ENCODE results near the gene YOD1. TPM values are rescaled to one million over a fixed set of nuclear protein-coding genes. Genes with fewer than 3 reads are reported as not detected.
A peak's percentile ranks its signal among the peaks of the same experiment; 100 is the strongest.

Gene YOD1
- total RNA-seq, 2 donors from 2014 or later: 8.1 to 10.5 TPM

DNA sequence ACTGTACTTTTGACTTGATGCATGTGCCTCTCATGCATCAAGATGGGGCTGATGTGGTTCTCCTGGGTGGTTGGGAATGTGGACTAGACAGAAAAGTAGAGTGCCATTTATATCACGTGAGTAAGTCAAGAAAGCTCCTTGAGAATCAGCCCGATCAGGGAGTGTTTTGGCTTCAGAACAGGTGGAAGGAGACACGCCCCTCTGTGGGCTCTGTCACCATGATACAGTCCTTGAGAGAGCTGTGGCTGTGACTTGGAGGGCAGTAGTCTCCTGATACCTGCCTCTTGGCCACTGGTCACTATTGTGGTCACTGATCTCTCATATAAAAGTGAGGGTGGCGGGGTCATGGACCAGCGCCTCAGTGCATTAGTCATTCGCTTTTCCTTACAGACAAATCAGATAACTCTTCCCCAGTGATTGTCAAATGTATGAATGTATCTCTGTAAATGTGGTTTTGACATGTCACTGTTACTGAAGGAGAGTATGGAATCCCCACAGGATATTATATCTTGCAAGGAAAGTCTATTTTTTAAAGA is 28.8 kb upstream of the YOD1 start:
- H3K36me3 Mint-ChIP-seq: no peaks in the 10 kb centered on the region
- H3K4me3 Mint-ChIP-seq: no peak overlapping the region
- ATAC-seq: no peak
- H3K27me3 Mint-ChIP-seq: peaks cover 6 to 40% of the 10 kb centered on the region in 2 donors
- peaks cover 0 to 3% of the 10 kb centered on the region in 2 donors for H3K4me1 Mint-ChIP-seq (ENCODE audit: low read depth in 2 of 2)
- H3K27ac Mint-ChIP-seq: no peak overlapping the region
- DNase-seq (ENCODE audit: low spot score): no peak
- H3K9me3 Mint-ChIP-seq: no peaks in the 10 kb centered on the region

DNA sequence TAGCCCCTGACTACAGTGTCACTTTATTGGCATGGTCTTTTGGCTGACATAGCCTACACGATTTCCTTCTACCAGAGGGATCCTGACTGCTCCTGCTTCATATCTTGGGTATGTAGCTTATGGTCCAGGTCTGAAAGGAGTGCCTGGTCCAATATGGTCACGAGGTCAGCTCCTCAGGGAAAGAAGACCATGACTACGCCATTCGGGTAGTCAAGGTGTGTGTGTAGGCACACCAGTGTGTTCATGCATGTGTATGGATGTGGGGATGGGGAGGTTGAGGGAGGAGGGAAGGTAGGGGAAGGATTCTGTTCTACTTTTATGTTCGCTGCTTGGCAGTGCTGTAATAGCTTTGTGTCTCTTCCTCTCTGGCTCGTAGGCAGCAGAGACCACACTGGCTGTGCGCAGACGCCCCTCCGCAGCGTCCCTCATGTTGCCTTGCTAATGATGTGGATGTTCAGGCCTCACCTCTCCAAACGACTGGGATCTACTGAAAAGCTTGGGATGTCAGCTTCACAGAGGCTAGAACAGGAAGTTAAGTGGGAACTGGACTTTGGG is 27.6 kb upstream of the YOD1 start:
- H3K9me3 Mint-ChIP-seq: no peaks in the 10 kb centered on the region
- H3K4me3 Mint-ChIP-seq: no peak overlapping the region
- H3K36me3 Mint-ChIP-seq: no peaks in the 10 kb centered on the region
- DNase-seq (ENCODE audit: low spot score) (no peak), ATAC-seq (no peak)
- no peaks in the 10 kb centered on the region for H3K4me1 Mint-ChIP-seq (ENCODE audit: low read depth in 2 of 2)
- H3K27me3 Mint-ChIP-seq: peaks cover 6 to 28% of the 10 kb centered on the region in 2 donors
- H3K27ac Mint-ChIP-seq: no peak overlapping the region

DNA sequence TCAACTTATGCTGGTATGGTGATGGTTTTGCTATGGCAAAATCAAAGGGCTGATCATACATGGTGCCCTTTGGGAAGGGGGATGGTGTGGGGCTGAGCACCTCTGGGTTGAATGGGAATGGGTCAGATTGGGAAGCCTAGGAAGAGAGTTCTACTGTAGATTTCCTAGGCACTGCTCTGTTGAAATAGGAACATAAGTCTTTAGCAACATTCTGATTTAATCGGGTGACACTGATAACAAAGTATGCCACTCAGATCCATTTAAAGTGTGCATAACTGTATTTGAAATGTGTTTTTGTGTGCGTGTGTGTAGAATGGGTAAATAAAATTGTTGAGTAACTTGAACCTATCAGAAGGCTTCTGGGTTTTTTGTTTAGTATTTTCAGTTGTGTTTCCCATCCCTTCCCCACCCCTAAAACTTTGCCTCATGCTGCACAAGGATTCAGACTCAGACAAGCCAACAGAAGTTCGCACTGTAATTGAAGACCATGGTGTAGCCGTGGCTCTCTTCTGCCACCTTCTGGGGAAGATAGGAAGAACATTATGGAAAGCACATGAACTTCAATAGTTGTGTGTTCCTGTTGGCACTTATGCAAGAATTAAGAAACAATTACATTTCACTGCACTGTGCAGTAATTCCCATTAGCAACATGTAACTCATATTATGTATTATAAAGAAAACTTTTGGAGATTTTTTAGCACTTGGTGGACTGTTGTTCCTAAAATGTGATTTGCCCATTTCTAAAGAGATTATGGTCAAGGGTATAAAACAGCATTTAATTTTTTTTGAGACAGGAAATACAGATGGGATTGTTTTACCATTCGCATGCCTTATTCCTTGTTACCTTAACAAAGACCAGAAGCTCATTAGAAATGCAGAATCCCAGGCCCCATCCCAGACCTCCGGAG is 26.7 kb upstream of the YOD1 start:
- no peaks in the 10 kb centered on the region for H3K9me3 Mint-ChIP-seq
- peaks cover 4 to 19% of the 10 kb centered on the region in 2 donors for H3K27me3 Mint-ChIP-seq
- DNase-seq (ENCODE audit: low spot score) (peak; percentile 71), ATAC-seq (peak; percentile 75 to 79)
- no peak overlapping the region for H3K27ac Mint-ChIP-seq
- no peaks in the 10 kb centered on the region for H3K4me1 Mint-ChIP-seq (ENCODE audit: low read depth in 2 of 2)
- no peaks in the 10 kb centered on the region for H3K36me3 Mint-ChIP-seq
- no peak overlapping the region for H3K4me3 Mint-ChIP-seq

DNA sequence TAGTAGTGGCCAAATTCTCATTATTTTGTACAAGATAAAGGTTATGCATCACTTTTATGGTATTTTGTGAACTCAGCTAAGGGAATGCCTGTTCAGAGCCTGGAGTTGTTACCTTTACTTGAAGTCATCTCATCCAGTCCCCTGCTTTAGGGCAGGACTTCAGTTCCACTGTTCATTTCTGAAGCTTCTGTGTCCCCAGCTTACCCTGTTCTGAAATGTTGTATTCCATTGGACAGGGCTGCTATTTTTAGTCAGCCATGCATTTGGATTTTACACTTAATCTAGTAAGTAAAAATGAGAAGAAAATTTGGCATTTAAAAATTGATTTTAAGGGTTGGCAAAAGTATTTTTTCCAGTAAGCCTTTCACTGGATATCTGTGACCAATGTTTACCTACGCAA is 26.0 kb upstream of the YOD1 start:
- H3K36me3 Mint-ChIP-seq: no peaks in the 10 kb centered on the region
- H3K4me3 Mint-ChIP-seq: no peak overlapping the region
- no peaks in the 10 kb centered on the region for H3K9me3 Mint-ChIP-seq
- H3K27ac Mint-ChIP-seq: no peak overlapping the region
- H3K27me3 Mint-ChIP-seq: peaks cover 0 to 12% of the 10 kb centered on the region in 2 donors
- no peak for ATAC-seq
- H3K4me1 Mint-ChIP-seq (ENCODE audit: low read depth in 2 of 2): no peaks in the 10 kb centered on the region
- no peak for DNase-seq (ENCODE audit: low spot score)

DNA sequence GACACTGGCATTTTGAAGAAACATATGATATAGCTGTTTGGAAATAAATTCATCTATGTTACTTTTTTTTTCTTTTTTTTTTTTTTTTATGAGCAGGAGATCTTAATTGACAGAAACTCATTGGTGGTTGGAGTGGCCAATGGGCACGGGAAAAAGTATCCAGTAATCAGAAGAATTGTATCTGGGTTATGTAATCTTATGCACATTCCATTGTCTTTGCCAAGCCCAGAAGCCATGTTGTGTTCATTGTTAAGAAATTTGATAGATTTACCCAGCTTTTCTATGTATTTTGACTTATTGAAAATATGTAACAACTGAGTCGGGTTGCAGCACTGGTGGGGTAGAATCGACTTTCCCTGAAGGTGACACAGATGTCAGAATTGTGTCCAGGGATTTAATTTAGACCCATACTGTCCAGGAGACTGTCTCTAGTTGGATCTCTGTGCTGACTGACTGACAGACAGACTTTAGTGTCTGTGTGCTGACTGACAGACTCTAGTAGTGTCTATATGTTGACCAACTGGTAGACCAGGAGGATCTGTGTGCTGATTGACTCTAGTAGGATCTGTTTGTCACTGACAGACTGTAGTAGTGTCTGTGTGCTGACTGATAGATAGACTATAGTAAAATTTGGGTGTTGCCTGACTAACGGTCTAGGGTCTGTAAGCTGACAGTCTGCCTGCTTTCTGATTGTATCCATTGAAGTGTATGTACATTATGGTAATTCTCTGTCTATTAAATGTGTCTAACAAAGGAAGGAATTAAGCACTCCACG is 25.4 kb upstream of the YOD1 start:
- no peak for ATAC-seq
- Mint-ChIP-seq H3K4me3 (no peak overlapping the region), H3K36me3 (no peaks in the 10 kb centered on the region), H3K9me3 (no peaks in the 10 kb centered on the region), H3K27me3 (peaks cover 0 to 8% of the 10 kb centered on the region in 2 donors), H3K4me1 (ENCODE audit: low read depth in 2 of 2) (no peaks in the 10 kb centered on the region), H3K27ac (no peak overlapping the region)
- no peak for DNase-seq (ENCODE audit: low spot score)

DNA sequence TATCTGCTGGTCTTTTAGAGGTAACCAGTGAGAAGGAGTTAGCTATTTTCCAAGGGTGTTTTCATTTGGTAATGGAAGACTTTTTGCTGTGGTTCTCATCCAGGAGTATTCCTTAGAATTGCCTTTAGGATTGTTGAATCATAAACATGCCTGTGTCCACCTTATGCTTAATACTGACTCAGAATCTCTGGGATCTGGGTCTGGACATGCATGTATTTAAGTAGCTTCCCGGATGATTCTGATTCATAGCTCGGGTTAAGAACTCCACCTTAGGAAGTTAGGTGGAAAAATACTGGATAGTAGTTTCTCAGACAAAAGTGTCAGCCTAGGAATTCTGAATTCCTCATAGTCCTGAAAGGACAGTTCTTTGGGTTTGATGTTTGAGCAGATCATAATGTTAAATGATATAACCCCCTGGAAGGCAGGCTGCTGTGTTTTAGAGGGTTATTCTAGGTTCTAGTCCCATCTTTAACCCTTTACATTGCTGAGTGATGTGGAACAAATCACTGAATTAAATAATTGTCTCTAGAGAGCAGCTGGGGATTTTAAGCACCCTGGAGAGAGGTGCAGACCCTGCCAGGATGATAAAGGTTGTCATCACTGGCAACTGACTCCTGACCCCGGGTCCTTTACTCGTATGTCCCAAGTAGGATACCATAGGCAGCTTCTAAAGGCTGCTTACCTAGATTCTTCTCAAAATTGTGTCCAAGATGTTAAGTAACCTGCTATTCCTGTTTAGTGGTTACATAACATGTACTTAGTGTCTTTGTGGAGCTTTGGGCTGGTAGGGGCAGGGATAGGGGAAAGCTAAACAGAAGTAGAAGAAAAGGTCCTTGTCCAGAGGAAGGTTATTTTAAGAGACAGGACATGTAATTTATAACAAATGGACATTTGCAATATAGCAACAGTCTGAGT is 23.2 kb upstream of the YOD1 start:
- no peak overlapping the region for H3K27ac Mint-ChIP-seq
- no peak for ATAC-seq

DNA sequence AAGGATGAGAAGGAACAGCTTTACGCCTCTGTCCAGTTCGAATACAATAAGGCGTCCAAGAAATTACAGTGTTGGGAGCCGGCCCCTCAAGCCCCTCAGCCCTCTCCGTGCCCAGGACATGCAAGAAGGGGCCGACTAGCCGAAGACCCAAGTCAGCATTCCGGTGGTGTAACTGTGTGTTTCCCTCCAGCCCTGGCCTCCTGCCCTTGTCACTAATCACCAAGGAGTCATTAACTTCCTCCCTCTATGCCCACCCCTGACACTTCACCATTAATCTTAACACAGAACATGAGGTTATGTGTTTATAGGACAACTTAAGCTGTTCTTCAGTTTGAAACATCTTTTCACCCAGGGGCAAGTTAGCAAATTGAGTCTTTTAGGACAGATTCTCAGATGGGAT is 21.2 kb upstream of the YOD1 start:
- no peak for ATAC-seq
- Mint-ChIP-seq H3K27me3 (peaks cover 0 to 6% of the 10 kb centered on the region in 2 donors), H3K4me3 (no peak overlapping the region), H3K36me3 (no peaks in the 10 kb centered on the region), H3K27ac (no peak overlapping the region), H3K9me3 (no peaks in the 10 kb centered on the region), H3K4me1 (ENCODE audit: low read depth in 2 of 2) (peaks cover 13% of the 10 kb centered on the region in 2 donors)
- DNase-seq (ENCODE audit: low spot score): no peak

More for the DNA sequence above, 23.2 kb upstream of the YOD1 start:
- DNase-seq (ENCODE audit: low spot score): no peak
- no peak overlapping the region for H3K4me3 Mint-ChIP-seq
- peaks cover 8 to 10% of the 10 kb centered on the region in 2 donors for H3K4me1 Mint-ChIP-seq (ENCODE audit: low read depth in 2 of 2)
- H3K27me3 Mint-ChIP-seq: peaks cover 0 to 6% of the 10 kb centered on the region in 2 donors
- no peaks in the 10 kb centered on the region for H3K36me3 Mint-ChIP-seq
- no peaks in the 10 kb centered on the region for H3K9me3 Mint-ChIP-seq

DNA sequence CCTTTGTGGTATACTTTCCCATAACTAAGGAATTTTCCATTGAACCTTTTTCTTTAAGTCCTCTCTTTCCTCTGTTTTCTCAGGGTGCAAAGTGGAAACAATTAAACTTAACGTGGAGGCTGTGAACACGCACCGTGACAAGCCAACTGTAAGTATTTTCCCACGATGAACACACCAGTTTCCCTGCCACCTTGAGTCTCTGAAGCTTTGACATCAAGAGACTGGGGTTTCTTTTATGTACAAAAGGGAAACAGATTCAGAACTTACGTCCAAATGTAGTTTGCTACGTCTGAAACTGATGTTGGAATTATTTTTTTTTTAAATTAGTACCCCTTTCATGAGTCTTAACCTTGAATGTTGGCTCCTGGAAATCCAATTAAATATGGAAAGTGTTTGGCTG is 20.4 kb upstream of the YOD1 start:
- Mint-ChIP-seq H3K9me3 (no peaks in the 10 kb centered on the region), H3K36me3 (no peaks in the 10 kb centered on the region), H3K27me3 (peaks cover 0 to 6% of the 10 kb centered on the region in 2 donors), H3K4me3 (no peak overlapping the region), H3K4me1 (ENCODE audit: low read depth in 2 of 2) (peaks cover 13% of the 10 kb centered on the region in 2 donors), H3K27ac (peak overlapping the region in 1 of 2 donors; percentile 81)
- DNase-seq (ENCODE audit: low spot score) (no peak), ATAC-seq (no peak)

DNA sequence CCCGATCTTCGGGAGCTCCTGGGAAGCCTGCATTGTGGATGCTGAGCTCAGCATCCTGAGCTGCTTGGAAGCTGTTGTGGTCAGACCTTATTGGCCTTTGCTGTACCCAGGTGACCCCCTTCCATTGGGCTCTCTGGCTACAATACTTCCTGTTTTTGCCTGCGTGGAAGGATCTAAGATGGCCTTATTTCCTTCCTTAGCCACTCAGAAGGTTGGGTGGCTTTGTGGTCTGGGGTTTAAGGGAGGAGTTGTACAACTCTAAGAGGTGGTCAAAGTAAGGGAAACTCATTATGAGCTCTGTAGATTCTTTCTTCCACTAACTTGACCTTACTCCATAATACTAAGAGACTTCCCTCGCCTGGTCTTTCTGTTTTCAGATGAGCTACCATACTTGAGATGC is 19.8 kb upstream of the YOD1 start:
- H3K27me3 Mint-ChIP-seq: peaks cover 0 to 2% of the 10 kb centered on the region in 2 donors
- DNase-seq (ENCODE audit: low spot score): no peak
- peaks cover 13% of the 10 kb centered on the region in 2 donors for H3K4me1 Mint-ChIP-seq (ENCODE audit: low read depth in 2 of 2)
- no peaks in the 10 kb centered on the region for H3K36me3 Mint-ChIP-seq
- H3K4me3 Mint-ChIP-seq: no peak overlapping the region
- H3K9me3 Mint-ChIP-seq: no peaks in the 10 kb centered on the region
- H3K27ac Mint-ChIP-seq: peak overlapping the region in 1 of 2 donors; percentile 81
- ATAC-seq: peak; percentile 32 to 61

DNA sequence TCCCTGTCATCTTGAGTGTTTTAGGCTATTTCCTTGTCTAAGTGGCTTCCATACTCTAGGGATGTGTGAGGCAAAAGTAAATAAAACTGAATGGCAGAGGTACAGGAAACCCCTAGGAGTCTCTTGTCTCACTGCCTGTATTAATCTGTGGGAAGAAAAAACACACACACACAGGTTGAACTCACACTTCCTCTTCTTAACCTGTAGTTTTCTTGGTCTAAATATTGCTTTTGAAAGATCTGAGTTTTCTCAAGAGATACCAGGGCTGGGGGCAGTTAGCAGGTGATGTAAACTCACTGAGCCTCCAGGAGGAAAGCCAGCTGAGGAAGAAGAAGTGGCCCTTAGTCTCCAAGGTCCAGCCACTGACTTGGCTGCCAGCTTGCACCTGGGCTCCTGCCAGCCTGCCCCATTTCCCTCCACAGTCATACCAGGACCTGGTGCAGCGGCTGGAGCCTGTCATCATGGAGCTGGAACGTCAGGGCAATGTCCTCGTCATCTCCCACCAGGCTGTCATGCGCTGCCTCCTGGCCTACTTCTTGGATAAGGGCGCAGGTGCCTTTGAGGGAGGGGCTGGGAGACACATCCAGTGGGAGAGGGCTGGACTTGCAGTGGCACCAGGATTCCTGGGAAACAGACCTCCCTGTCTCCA is 19.0 kb upstream of the YOD1 start:
- Mint-ChIP-seq H3K4me3 (no peak overlapping the region), H3K36me3 (no peaks in the 10 kb centered on the region), H3K27me3 (no peaks in the 10 kb centered on the region), H3K4me1 (ENCODE audit: low read depth in 2 of 2) (peaks cover 13% of the 10 kb centered on the region in 2 donors), H3K27ac (no peak overlapping the region), H3K9me3 (no peaks in the 10 kb centered on the region)
- ATAC-seq (no peak), DNase-seq (ENCODE audit: low spot score) (no peak)

DNA sequence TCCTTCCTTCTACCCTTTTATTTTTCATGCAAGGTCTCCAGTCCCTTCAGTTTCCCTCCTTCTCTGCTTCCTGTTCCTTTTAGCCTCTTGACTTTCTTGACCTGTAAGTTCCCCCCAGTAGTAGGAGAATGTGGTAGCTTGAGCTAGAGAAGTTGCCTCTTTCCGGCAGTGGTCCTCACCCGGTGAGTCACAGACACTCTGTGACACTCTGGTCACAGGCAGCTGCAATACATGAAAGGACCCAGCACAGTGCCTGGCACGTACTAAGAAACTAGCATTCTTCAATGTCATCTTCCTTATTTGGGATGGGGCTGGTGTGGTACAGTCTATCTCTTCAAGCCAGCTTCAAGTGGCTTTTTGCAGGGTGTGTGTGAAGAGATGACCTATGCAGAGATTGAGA is 18.1 kb upstream of the YOD1 start:
- DNase-seq (ENCODE audit: low spot score) (no peak), ATAC-seq (peak; percentile 70 to 76)
- Mint-ChIP-seq H3K27ac (peak overlapping the region; percentile 25 to 80), H3K27me3 (no peaks in the 10 kb centered on the region), H3K4me1 (ENCODE audit: low read depth in 2 of 2) (peaks cover 13% of the 10 kb centered on the region in 2 donors), H3K9me3 (no peaks in the 10 kb centered on the region), H3K36me3 (no peaks in the 10 kb centered on the region), H3K4me3 (no peak overlapping the region)

DNA sequence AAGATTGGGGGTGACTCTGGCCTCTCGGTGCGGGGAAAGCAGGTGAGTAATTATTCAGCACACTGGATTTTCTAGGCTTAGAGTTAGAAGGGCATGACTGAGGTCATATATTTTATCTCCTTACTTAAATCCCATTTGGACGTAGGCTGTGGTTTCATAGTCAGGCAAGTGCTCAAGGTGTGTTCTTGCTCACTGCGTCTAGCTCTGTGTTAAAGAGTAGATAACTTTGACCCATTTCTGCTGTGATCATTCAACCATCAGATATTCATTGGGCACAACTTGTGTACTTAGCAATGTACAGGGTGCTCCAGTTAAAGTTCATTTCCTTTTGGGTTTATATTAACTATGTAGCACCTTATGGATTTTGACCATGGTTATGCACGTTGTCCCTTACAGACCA is 16.7 kb upstream of the YOD1 start:
- Mint-ChIP-seq H3K27ac (no peak overlapping the region), H3K36me3 (no peaks in the 10 kb centered on the region), H3K27me3 (no peaks in the 10 kb centered on the region), H3K4me1 (ENCODE audit: low read depth in 2 of 2) (peaks cover 20 to 25% of the 10 kb centered on the region in 2 donors), H3K9me3 (no peaks in the 10 kb centered on the region), H3K4me3 (no peak overlapping the region)
- DNase-seq (ENCODE audit: low spot score): no peak
- no peak for ATAC-seq

All from natural killer cell treated with Interleukin-12 subunit alpha and Interleukin-12 subunit beta and Interleukin-15 and Interleukin-18, amount 100 ng/mL, for 72 hours (primary cell).